Ectodermal cell (in vitro differentiated cells): ENCODE data around the gene MPP2. TPM values are rescaled to one million over a fixed set of nuclear protein-coding genes. Genes with fewer than 3 reads are reported as not detected.
A peak's percentile ranks its signal among the peaks of the same experiment; 100 is the strongest.

Experiments used
- H3K27ac ChIP-seq: 2 replicates; pipeline ENCODE4 v1.7.0; 2013; ENCODE audit warnings: mild to moderate bottlenecking, low read depth, low read length; ENCODE audit not compliant: insufficient read depth, poor library complexity, severe bottlenecking
- H3K27me3 ChIP-seq: 2 replicates; pipeline ENCODE4 v1.7.0; 2013; ENCODE audit warnings: mild to moderate bottlenecking, low read length; ENCODE audit not compliant: insufficient read depth, control insufficient read depth, poor library complexity, severe bottlenecking
- H3K36me3 ChIP-seq: one replicate; pipeline ENCODE4 v1.7.0; 2013; ENCODE audit warnings: low read length; ENCODE audit not compliant: control insufficient read depth, insufficient read depth
- H3K4me1 ChIP-seq: one replicate; pipeline ENCODE4 v1.7.0; 2013; ENCODE audit warnings: low read length; ENCODE audit not compliant: control insufficient read depth, insufficient read depth
- H3K4me3 ChIP-seq: 2 replicates; pipeline ENCODE4 v1.7.0; 2013; ENCODE audit warnings: low read depth, low read length, control low read depth; ENCODE audit not compliant: insufficient read depth
- H3K9me3 ChIP-seq: 2 replicates; pipeline ENCODE4 v1.7.0; 2013; ENCODE audit warnings: mild to moderate bottlenecking, low read length, moderate library complexity; ENCODE audit not compliant: control insufficient read depth
- WGBS, 2 experiments: methylation state at CpG; one replicate each; pipeline ENCODE4 v1.1.7; 2013; ENCODE audit warnings: missing lambda C conversion rate in 2 of 2; 5-methylcytosine and 5-hydroxymethylcytosine counted together
- polyA plus RNA-seq, 4 experiments: library from polyadenylated mRNA; stranded (reverse); fragments of 50-300 nt; gene quantifications; one replicate each; pipeline ENCODE4 v1.2.3, GENCODE V29; 2013

Gene MPP2
- polyA plus RNA-seq (2013, experiment 1 of 4) = 39.9 TPM
- polyA plus RNA-seq (2013, experiment 2 of 4) = 48.5 TPM
- polyA plus RNA-seq (2013, experiment 3 of 4) = 30.5 TPM
- polyA plus RNA-seq (2013, experiment 4 of 4) = 32.3 TPM

DNA sequence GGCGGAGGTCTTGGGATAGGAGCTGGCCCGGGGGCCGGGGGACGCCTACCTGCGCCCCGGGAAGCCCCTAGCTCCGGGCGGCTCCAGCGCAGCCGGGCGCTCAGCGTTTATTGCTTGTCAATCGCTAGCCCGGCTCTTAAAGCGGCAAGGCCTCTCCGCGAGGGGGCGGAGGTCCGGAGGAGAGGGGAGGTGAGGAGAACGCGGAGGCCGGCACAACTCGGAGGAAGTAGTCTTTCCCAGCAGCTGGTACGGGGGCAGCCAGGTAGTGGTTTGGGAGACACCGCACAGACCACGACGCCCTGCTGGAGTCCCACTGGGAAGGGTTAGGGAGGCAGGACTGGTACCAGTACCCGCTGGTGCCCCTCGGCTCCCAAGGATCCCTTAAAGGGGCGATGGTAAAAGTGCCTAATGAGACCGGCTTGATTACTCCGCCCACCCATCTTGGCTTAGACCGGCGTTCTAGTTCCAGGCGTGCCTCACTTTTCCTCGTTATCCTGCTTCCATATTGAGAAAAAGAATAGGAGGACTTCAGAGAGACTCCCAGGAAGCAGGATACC, at the start of gene MPP2:
Gene MPP2 (minus strand): TSS at position 112 of the 557 bp plus-strand sequence. CDS start 3,076 bp downstream, outside the sequence.
- 0% methylated on average over 36 of the region's 36 CpGs for WGBS, 2 experiments
- Histone ChIP-seq H3K27me3 (peaks cover 4% of the 10 kb centered on the region), H3K27ac (peak within 1 kb of the TSS; percentile 83)

GRCh38 chr17:43956222-43956621, 48.9 kb upstream of the MPP2 start:
- Histone ChIP-seq H3K27ac (no peak overlapping the region), H3K9me3 (no peaks in the 10 kb centered on the region), H3K4me1 (peaks cover 5% of the 10 kb centered on the region), H3K36me3 (no peaks in the 10 kb centered on the region), H3K27me3 (peaks cover 38% of the 10 kb centered on the region), H3K4me3 (no peak overlapping the region)
- WGBS, 2 experiments = 94 to 96% methylated on average over 6 to 7 of the region's 8 CpGs

More for the DNA sequence above, at the start of gene MPP2:
- H3K36me3 ChIP-seq = no peaks in the 10 kb centered on the region
- H3K9me3 ChIP-seq = no peaks in the 10 kb centered on the region
- H3K4me3 ChIP-seq = peak within 1 kb of the TSS; percentile 80
- H3K4me1 ChIP-seq = peaks cover 28% of the 10 kb centered on the region

DNA sequence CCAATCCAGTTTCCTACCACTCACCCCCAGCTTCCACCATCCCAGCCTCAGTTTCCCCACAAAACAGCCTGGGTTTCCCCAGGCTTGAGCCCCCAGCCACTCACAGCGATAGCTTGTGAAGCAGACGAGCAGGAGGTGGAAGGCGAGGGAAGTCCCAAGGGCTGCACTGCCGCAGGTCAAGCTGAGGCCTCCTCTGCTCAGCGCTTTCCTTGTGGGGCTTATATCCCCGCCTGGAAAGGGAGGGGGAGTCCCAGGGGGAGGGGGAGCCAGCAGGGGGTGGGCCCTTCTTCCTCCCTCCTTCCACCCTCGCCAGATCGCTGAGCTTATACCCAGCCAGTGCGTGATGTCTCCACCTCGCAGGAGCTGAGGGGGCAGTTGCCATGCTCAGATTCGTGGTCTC, 46.4 kb upstream of the MPP2 start, which contains the start of gene PYY:
Gene PYY (minus strand): TSS at position 195 of the 400 bp plus-strand sequence. CDS start 457 bp downstream, outside the sequence.
- H3K9me3 ChIP-seq = no peaks in the 10 kb centered on the region
- peaks cover 5% of the 10 kb centered on the region for H3K4me1 ChIP-seq
- peaks cover 48% of the 10 kb centered on the region for H3K27me3 ChIP-seq
- 44% methylated on average over 11 of the region's 11 CpGs for WGBS, 2 experiments
- no peak within 1 kb of the TSS for H3K27ac ChIP-seq
- H3K36me3 ChIP-seq = no peaks in the 10 kb centered on the region
- H3K4me3 ChIP-seq = peak within 1 kb of the TSS; percentile 39

DNA sequence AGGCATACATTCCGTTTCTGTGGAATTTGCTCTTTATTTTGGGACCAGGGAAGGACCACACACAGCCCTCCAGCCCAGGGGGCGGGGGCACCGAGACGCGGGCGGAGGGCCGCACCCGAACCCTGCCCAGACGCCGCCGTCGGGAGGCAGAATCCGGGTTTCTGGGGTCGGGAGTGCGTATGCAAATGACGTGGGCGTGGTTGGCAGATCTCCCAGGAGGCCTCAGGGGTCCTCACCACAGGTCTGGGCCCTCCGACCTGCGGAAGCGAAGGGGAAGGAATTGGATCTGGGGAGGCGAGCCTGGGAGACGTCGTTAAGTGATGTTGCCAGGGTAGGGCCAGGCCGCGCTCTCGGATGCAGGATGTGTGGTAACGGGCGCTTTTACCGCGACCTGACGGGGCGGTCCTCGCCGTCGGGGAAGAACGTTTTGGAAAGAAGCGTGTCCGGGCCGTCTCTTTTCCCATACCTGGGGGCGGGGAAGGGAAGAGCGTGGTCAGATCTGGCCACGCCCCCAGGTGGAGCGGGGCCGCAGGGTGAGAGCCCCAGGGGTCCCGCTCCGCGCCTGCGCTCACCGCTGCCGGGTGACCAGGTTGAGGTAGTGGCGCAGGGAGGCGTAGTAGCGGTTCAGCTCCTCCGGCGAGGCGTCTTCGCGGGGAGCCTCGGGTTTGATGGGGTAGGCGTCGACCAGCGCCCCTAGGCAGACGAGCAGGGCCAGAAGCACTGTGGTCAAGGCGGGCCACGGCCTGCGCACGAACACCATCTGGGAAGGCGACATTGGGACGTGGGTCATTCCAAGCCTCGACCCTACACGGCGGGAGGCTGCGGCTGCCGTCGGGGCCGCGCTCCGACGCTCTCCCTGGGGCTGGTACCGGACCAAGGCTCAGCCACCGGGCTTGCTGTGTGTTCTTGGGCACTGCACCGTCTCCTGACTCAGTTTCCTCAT, 45.7 kb upstream of the MPP2 start:
- Histone ChIP-seq H3K27me3 (peaks cover 48% of the 10 kb centered on the region), H3K4me3 (peak overlapping the region; percentile 39), H3K27ac (no peak overlapping the region), H3K9me3 (no peaks in the 10 kb centered on the region), H3K36me3 (no peaks in the 10 kb centered on the region), H3K4me1 (peaks cover 5% of the 10 kb centered on the region)
- WGBS, 2 experiments = 4% methylated on average over 82 of the region's 82 CpGs

GRCh38 chr17:43952351-43952723, 45.0 kb upstream of the MPP2 start:
- 4 to 8% methylated on average over 19 of the region's 19 CpGs for WGBS, 2 experiments
- no peak overlapping the region for H3K27ac ChIP-seq
- H3K4me1 ChIP-seq = peaks cover 5% of the 10 kb centered on the region
- peaks cover 48% of the 10 kb centered on the region for H3K27me3 ChIP-seq
- H3K36me3 ChIP-seq = no peaks in the 10 kb centered on the region
- H3K9me3 ChIP-seq = no peaks in the 10 kb centered on the region
- H3K4me3 ChIP-seq = peak overlapping the region; percentile 39

DNA sequence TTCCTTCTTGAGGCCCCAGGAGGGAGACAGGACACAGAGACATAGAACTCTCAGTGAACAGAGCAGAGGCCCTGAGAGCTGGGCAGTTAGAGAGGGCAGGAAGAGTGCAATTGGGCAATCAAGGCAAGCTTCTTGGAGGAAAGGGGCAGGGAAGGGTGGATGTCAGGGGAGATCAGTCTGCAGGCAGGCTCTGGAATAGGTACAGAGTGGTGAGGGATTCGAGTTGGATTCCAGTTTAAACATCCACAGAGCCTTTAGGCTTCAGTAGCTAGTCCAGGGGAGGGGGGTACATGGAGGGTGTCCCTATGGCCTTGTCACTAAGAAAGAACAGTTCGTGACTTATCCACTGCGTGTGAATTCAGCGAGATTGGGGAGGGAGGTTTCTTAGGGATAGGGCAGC, 44.4 kb upstream of the MPP2 start:
- peaks cover 5% of the 10 kb centered on the region for H3K4me1 ChIP-seq
- no peak overlapping the region for H3K27ac ChIP-seq
- WGBS, 2 experiments = 63 to 64% methylated on average over 4 of the region's 4 CpGs
- H3K27me3 ChIP-seq = peaks cover 48% of the 10 kb centered on the region
- no peaks in the 10 kb centered on the region for H3K9me3 ChIP-seq
- no peak overlapping the region for H3K4me3 ChIP-seq
- H3K36me3 ChIP-seq = no peaks in the 10 kb centered on the region

GRCh38 chr17:43950554-43950953, 43.2 kb upstream of the MPP2 start:
- Histone ChIP-seq H3K36me3 (no peaks in the 10 kb centered on the region), H3K4me1 (peaks cover 5% of the 10 kb centered on the region), H3K27ac (no peak overlapping the region), H3K27me3 (peaks cover 48% of the 10 kb centered on the region), H3K9me3 (no peaks in the 10 kb centered on the region), H3K4me3 (no peak overlapping the region)
- 85 to 88% methylated on average over 2 of the region's 2 CpGs for WGBS, 2 experiments

GRCh38 chr17:43949781-43950180, 42.4 kb upstream of the MPP2 start:
- WGBS, 2 experiments = 68 to 69% methylated on average over 4 of the region's 4 CpGs
- Histone ChIP-seq H3K27me3 (peaks cover 46% of the 10 kb centered on the region), H3K4me3 (no peak overlapping the region), H3K36me3 (no peaks in the 10 kb centered on the region), H3K4me1 (peaks cover 5% of the 10 kb centered on the region), H3K27ac (no peak overlapping the region), H3K9me3 (no peaks in the 10 kb centered on the region)

DNA sequence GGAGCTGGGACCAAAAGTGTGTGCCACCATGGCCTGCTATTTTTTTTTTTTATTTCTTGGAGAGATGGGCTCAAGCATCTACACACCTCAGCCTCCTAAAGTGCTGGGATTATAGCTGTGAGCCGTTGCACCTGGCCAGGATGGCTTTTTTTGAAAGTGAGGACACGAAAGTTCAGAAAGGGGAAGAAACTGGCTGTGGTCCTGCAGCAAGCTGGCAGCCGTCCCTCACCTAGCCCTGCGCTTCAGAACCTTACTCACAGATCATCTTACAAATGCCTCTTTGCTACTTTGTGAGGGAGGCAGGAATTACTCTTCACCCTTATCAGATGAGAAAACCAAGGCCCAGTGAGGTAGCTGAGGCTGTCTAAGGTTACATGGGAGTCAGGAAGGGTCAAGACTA, 39.4 kb upstream of the MPP2 start:
- WGBS, 2 experiments = 52 to 67% methylated on average over 3 to 4 of the region's 4 CpGs

More for the DNA sequence above, 39.4 kb upstream of the MPP2 start:
- Histone ChIP-seq H3K4me1 (no peaks in the 10 kb centered on the region), H3K9me3 (no peaks in the 10 kb centered on the region), H3K27ac (no peak overlapping the region), H3K27me3 (peaks cover 16% of the 10 kb centered on the region), H3K36me3 (no peaks in the 10 kb centered on the region), H3K4me3 (no peak overlapping the region)
